Duodenal mucosa (tissue), 2 donors: ENCODE measurements around the gene SMU1.
A peak's percentile ranks its signal among the peaks of the same experiment; 100 is the strongest.

Source experiments
- H3K27ac ChIP-seq: one replicate; pipeline ENCODE4 v1.7.0; 2013; ENCODE audit warnings: low read depth, low read length
- H3K27me3 ChIP-seq, 2 donors: one replicate each; pipeline ENCODE4 v1.7.0; 2013; ENCODE audit warnings: low read length in 2 of 2, control low read depth in 1 of 2; ENCODE audit not compliant: insufficient read depth in 2 of 2, control insufficient read depth in 1 of 2
- H3K36me3 ChIP-seq, 2 donors: one replicate each; pipeline ENCODE4 v1.7.0; 2013; ENCODE audit warnings: low read length in 2 of 2, control low read depth in 1 of 2; ENCODE audit not compliant: insufficient read depth in 2 of 2, control insufficient read depth in 1 of 2
- H3K4me1 ChIP-seq, 2 donors: one replicate each; pipeline ENCODE4 v1.7.0; 2013; ENCODE audit warnings: low read length in 2 of 2, control low read depth in 1 of 2; ENCODE audit not compliant: insufficient read depth in 2 of 2, control insufficient read depth in 1 of 2
- H3K4me3 ChIP-seq, 2 donors: one replicate each; pipeline ENCODE4 v1.7.0; 2013; ENCODE audit warnings: low read length in 2 of 2, low read depth in 1 of 2
- H3K9ac ChIP-seq, 2 donors: one replicate each; pipeline ENCODE4 v1.7.0; 2013; ENCODE audit warnings: low read length in 2 of 2, low read depth in 1 of 2
- H3K9me3 ChIP-seq, 2 donors: one replicate each; pipeline ENCODE4 v1.7.0; 2013; ENCODE audit warnings: low read length in 2 of 2, control low read depth in 1 of 2; ENCODE audit not compliant: control insufficient read depth in 1 of 2

SMU1 gene

DNA sequence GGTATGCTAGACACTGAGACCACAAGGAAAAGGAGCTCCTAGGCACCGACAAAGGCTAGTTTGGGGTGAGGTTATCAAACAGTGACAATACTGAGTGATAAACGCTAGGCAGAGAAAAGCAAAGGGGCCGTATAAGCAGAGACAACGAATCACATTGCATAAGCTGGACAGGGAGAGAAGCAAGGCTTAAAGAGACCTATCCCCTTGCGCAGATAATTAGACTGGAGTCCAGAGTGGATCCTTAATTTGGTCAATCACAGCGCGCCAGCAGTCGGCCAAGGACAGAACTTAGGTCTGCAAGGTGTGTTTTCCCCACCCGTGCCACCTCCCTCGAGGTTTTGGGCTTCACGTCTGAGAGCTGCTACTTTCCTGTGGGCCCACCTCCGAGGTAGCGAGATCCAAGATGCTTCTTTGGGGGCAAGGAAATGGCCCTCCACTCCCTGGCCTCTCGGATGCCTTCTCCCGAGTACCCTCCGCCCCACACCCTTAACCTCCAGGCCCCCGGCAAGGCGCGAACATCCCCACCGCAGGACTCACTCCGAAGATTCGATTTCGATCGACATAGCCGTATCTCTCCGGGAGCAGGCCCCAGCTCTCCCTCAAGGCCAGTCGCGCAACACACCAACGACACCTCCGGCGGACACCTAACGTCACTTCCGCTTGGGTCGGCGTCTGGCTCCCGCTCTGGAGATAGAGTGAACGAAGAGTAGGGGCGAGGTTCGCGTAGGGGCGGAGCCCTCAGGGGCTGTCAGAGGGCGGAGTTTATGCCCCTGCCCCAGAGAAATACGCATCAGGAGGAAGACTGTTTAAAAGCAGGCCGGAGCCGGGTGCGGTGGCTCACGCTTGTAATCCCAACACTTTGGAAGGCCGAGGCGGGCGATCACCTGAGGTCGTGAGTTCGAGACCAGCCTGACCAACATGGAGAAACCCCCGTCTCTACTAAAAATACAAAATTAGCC is at the start of gene SMU1:
SMU1 (minus strand) TSS at position 629 of the 959 bp plus-strand sequence; CDS start at position 563, 66 bp downstream.
- peaks cover 11 to 17% of the 10 kb centered on the region in 2 donors for H3K36me3 ChIP-seq

DNA sequence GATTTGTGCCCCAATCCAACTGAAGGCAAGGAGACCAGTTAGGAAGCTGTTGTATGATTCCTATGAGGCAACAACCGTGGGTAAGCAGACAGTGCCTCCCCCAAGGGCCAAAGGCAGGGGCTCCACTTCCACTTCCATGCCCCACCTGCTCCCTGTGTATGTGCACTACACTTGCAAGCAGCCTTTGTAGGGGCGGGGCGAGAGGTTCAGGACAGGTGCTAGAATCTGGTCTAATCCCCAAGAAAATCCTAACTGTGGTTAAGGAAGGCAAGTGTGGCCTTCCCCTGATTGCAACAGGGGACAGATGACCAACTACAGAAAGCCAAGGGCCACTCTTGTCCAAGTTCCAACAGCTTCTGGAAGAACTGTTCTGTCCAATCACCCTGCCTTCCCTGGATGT is 49.0 kb upstream of the SMU1 start:
- Histone ChIP-seq H3K9me3 (no peaks in the 10 kb centered on the region), H3K9ac (no peak overlapping the region), H3K4me1 (peaks cover 16 to 18% of the 10 kb centered on the region in 2 donors), H3K36me3 (peaks cover 6 to 45% of the 10 kb centered on the region in 2 donors), H3K4me3 (no peak overlapping the region), H3K27ac (no peak overlapping the region), H3K27me3 (no peaks in the 10 kb centered on the region)

More for the DNA sequence above, at the start of gene SMU1:
- peak within 1 kb of the TSS; percentile 92 for H3K27ac ChIP-seq
- peak within 1 kb of the TSS; percentile 94 to 100 for H3K9ac ChIP-seq
- H3K4me1 ChIP-seq, result peaks cover 5 to 9% of the 10 kb centered on the region in 2 donors
- no peaks in the 10 kb centered on the region for H3K9me3 ChIP-seq
- H3K4me3 ChIP-seq, result peak within 1 kb of the TSS; percentile 95 to 100
- no peaks in the 10 kb centered on the region for H3K27me3 ChIP-seq

DNA sequence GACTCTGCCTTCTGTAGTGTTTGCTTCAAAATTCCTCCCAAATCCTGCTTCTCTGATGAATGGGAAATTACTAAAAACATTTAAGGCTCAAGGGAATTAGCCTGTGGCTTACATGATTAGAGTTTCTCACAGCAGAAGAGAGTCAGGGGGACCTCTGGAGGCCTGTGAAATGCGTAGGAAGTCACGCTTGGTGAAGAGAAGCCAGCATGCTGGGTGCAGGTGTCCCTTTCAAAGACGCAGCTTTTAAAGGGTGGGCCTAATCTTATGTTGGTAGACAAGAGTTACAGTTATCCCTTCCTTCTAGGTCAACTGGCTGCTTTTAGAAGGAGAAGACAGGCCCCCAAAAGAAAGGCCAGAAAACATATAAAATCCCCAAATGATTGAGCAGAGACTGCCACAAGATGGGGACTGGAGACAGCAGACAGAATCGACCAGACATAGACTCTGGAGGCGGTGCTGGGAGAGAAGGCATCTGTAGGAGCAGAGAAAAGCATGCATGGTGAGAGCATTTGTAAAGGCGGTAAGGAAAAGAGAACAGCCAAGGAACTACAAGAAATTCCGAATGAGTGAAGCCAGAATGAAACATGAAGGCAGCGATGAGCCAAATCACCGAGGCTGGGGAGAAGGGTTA is 48.4 kb upstream of the SMU1 start:
- H3K36me3 ChIP-seq, result peaks cover 3 to 48% of the 10 kb centered on the region in 2 donors
- H3K4me3 ChIP-seq, result no peak overlapping the region
- H3K9me3 ChIP-seq, result no peaks in the 10 kb centered on the region
- no peaks in the 10 kb centered on the region for H3K27me3 ChIP-seq
- no peak overlapping the region for H3K27ac ChIP-seq
- no peak overlapping the region for H3K9ac ChIP-seq
- H3K4me1 ChIP-seq, result peaks cover 12 to 14% of the 10 kb centered on the region in 2 donors

DNA sequence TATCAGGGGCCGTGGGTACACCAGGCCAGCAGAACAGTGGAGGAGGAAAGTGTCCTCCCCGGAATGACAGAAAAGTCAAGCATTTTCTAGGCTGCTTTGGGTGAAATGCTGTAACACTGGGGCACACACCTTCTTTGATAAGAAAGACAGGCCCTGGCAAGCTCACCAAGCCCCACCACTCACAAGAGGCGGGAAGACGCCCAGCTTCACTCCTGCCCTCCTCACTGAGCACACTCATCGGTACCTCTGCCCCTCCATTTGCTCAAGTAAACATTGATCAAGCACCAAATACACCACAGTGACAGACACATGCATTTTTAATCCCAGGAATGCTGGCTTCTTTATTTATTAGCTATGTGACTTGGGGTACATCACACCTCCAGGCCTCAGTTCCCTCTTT is 47.6 kb upstream of the SMU1 start:
- H3K9ac ChIP-seq, result no peak overlapping the region
- no peak overlapping the region for H3K4me3 ChIP-seq
- H3K36me3 ChIP-seq, result peaks cover 3 to 56% of the 10 kb centered on the region in 2 donors
- H3K4me1 ChIP-seq, result peaks cover 4 to 5% of the 10 kb centered on the region in 2 donors
- no peak overlapping the region for H3K27ac ChIP-seq
- H3K9me3 ChIP-seq, result no peaks in the 10 kb centered on the region
- no peaks in the 10 kb centered on the region for H3K27me3 ChIP-seq

DNA sequence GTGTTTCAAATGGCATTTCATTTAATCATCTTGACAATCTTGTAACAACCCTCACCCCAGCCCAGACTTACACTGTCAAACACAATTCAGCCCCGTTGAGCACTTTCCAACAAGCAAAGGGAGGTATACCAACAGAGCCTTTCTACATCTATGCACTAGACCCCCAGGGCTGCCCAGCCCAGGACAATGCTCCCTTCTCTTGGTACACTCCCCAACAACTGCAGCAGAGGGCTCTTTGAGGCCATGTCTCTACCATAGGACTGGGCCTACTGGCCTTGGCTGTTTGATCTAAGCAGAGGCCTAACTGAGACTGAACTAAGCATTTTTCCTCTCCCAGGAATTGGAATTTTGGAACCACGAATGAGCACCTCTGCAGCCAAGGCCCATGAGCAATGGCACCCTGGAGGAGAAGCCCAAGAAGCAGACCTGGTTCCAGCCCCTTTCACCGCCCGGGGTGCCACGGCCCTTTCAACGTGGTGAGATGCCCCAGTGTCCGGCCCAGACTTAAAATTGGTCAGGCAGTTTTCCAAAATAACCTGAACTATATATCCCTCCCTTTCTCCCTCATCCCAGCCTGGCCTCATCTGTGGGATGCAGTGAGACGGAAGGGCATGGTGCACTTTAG is 47.0 kb upstream of the SMU1 start:
- no peaks in the 10 kb centered on the region for H3K27me3 ChIP-seq
- H3K4me3 ChIP-seq, result no peak overlapping the region
- no peak overlapping the region for H3K9ac ChIP-seq
- peaks cover 0 to 5% of the 10 kb centered on the region in 2 donors for H3K4me1 ChIP-seq
- H3K27ac ChIP-seq, result no peak overlapping the region
- H3K9me3 ChIP-seq, result no peaks in the 10 kb centered on the region
- H3K36me3 ChIP-seq, result peaks cover 3 to 51% of the 10 kb centered on the region in 2 donors

DNA sequence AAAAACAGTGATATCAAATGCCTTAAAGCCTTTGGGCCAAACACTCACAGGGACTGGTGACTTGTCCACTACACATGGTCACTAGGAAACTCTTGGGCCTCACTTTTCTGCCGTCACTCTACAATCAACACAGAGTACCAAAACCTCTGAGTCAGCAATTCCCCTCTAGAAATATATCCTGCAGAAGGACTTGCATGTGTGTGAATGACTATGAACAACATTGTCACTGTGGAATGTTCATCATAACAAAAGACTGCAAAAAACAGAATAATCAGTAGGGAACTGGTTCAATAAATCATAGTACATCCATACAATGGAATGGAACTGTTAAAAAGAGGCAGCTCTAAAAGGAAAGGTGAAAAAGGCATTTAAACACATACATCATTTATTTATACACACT is 44.1 kb upstream of the SMU1 start:
- Histone ChIP-seq H3K4me3 (no peak overlapping the region), H3K4me1 (peaks cover 3 to 4% of the 10 kb centered on the region in 2 donors), H3K27me3 (no peaks in the 10 kb centered on the region), H3K9ac (no peak overlapping the region), H3K36me3 (peaks cover 3 to 42% of the 10 kb centered on the region in 2 donors), H3K9me3 (no peaks in the 10 kb centered on the region), H3K27ac (no peak overlapping the region)

DNA sequence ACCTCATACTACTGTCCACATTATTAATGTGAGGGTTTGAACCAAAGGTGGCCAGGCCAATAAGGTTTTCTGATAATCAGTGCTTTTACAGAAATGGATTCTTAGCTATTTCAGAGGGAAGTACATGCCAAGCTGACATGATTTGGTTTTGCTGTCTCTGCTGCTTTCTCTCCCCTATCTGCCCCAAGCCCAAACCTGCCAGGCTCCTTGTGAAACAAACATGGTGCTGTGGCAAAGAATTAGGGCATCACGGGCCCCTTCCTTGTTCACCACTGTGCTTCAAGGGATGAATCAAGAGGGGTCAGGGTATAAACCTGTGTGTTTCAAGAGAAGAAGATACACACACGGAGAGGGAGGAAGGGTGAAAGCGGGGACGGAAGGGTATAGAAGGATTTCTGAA is 41.3 kb upstream of the SMU1 start:
- Histone ChIP-seq H3K27me3 (no peaks in the 10 kb centered on the region), H3K4me3 (no peak overlapping the region), H3K36me3 (peaks cover 15 to 52% of the 10 kb centered on the region in 2 donors), H3K9me3 (no peaks in the 10 kb centered on the region), H3K27ac (no peak overlapping the region), H3K4me1 (peaks cover 3 to 4% of the 10 kb centered on the region in 2 donors), H3K9ac (no peak overlapping the region)

DNA sequence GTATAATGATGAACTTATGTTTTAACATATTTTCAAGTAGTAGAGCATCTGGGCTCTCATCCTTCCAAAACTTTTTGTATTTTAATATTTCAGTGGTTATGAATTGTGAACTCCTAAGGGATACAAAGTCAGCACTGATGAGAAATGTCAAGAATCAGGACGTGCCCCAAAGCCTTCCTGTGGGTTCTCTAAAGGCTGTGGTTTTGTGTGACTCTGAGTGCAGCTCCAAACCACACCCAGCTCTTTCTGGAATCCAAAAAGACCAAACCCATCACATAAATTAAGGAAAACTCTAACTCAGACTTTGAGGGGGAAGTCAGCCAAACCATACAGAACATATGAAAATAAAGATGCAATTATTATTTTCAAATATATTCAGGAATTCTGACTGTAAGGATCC is 40.8 kb upstream of the SMU1 start:
- peaks cover 20 to 53% of the 10 kb centered on the region in 2 donors for H3K36me3 ChIP-seq

DNA sequence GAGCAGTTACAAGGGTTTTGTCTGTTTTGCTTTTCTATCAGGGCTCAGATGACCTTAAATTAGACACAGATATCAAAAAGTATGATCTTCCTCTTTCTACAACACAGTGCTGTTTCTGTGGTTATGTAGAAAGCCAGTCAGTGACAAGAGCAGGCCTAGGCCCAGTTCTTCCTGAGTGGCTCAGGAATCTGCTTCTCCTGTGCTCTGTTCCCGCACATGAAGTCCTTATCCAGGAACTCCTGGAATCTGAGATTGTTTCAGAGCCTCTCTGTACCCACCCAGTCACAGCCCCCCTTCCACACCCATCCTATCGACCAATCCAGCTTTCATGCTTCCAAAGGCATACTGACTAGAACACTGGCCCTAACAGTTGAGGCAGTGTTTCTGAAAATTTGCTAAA is 40.4 kb upstream of the SMU1 start:
- no peak overlapping the region for H3K27ac ChIP-seq
- no peaks in the 10 kb centered on the region for H3K9me3 ChIP-seq
- H3K4me1 ChIP-seq, result peaks cover 3 to 4% of the 10 kb centered on the region in 2 donors
- H3K27me3 ChIP-seq, result no peaks in the 10 kb centered on the region
- no peak overlapping the region for H3K4me3 ChIP-seq
- H3K9ac ChIP-seq, result no peak overlapping the region
- H3K36me3 ChIP-seq, result peaks cover 23 to 55% of the 10 kb centered on the region in 2 donors

More for the DNA sequence above, 40.8 kb upstream of the SMU1 start:
- peaks cover 3 to 4% of the 10 kb centered on the region in 2 donors for H3K4me1 ChIP-seq
- H3K4me3 ChIP-seq, result no peak overlapping the region
- no peak overlapping the region for H3K9ac ChIP-seq
- no peak overlapping the region for H3K27ac ChIP-seq
- no peaks in the 10 kb centered on the region for H3K27me3 ChIP-seq
- H3K9me3 ChIP-seq, result no peaks in the 10 kb centered on the region

DNA sequence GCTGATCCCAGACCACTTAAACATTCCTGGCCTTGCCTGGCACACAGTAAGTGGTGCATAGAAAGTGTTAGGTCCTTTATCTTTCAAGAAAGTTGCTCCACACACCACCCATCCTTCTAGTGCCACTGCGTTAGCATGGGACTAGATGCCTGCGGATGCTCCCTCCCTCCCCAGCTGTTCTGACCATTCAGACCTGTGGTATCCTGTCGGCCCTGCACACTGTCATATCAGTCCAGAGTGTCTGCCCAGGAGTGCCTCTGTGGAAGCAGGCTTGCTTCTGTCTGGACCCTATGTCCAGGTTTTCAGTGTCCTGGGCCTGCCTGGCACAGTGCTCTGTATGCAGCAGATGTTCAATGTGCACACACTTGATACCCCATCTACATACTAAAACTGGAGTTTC is 38.3 kb upstream of the SMU1 start:
- peaks cover 26 to 59% of the 10 kb centered on the region in 2 donors for H3K36me3 ChIP-seq
- H3K9ac ChIP-seq, result no peak overlapping the region
- H3K27ac ChIP-seq, result no peak overlapping the region
- no peak overlapping the region for H3K4me3 ChIP-seq
- no peaks in the 10 kb centered on the region for H3K27me3 ChIP-seq
- peaks cover 3 to 4% of the 10 kb centered on the region in 2 donors for H3K4me1 ChIP-seq
- no peaks in the 10 kb centered on the region for H3K9me3 ChIP-seq
